Activated T-cell treated with anti-CD3 and anti-CD28 coated beads for 24 hours (primary cell): ENCODE data around the gene MRTFA.
"Not testable (repeated sequence)": the region's sequence is repeated elsewhere in the genome, so short reads cannot be mapped to it uniquely, and the experiment has no call there.

Experiments
- DNase-seq: peaks from one replicate; pipeline ENCODE4 v3.0.0-alpha.2; 2020; ENCODE audit warnings: low read depth

The MRTFA gene

GRCh38 chr22:40627612-40628011 is 8.9 kb downstream of the MRTFA start:
- DNase-seq: no peak

- no peak for DNase-seq
Measured at GRCh38 chr22:40626851-40627250, 9.7 kb downstream of the MRTFA start.

DNA sequence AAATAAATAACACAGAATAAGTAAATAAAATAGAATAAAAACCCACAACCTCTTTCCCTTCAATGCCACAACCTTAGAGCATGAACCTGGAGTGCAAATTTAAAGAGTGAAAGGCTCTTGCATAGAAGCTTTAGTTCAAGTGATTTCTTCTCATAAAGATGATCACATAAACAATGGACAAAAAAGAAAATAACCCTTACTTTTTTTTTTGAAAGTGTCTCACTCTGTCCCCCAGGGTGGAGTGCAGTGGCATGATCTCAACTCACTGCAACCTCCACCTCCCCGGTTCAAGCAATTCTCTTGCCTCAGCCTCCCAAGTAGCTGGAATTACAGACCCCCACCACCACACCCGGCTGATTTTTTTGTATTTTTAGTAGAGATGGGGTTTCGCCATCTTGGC is 10.7 kb downstream of the MRTFA start:
- DNase-seq: not testable (repeated sequence)

- not testable (repeated sequence) for DNase-seq
Measured at GRCh38 chr22:40625281-40625680, 11.2 kb downstream of the MRTFA start.

DNA sequence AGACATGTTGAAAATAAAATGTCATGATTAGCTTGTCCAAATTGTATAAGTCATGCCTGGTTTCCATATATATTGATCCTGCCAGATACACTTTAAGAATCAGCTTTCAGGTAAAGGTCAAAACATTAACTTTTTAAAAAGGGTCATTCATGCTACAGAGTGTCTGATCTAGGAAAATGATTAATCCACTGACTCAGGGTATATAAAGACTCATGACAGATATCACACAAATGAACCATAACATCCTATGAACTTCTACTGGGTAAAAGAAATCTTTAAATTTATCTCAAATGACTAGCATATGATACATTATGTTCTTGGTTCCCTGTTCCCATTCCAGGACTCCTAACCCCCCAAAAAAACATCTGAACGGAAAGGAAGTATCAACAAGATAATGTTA is 11.7 kb downstream of the MRTFA start:
- DNase-seq: no peak

- no peak for DNase-seq
Measured at GRCh38 chr22:40621309-40622151, 15.0 kb downstream of the MRTFA start.

DNA sequence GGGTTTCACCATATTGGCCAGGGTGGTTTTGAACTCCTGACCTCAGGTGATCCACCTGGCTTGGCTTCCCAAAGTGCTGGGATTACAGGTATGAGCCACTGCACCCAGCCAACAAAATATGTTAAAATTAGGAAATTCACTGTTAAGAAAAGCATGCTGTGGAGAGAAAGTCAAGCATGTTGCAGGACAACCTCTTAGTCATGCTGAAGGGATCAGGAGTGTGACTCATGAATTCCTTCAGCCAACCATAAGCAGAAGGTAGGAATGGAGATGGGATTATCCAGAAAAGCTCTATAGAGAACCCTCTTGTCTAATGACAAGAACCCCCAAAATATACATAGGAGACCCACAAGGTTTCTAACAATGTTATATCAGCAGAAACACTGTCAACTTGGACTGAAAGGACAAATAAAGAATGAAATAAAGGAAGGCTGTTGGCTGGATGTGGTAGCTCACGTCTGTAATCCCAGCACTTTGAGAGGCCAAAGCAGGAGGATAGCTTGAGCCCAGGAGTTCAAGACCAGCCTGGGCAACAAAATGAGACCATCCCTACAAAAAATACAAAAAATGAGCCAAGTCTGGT is 16.0 kb downstream of the MRTFA start:
- no peak for DNase-seq

- DNase-seq: no peak
Measured at GRCh38 chr22:40618400-40618799, 18.1 kb downstream of the MRTFA start.

DNA sequence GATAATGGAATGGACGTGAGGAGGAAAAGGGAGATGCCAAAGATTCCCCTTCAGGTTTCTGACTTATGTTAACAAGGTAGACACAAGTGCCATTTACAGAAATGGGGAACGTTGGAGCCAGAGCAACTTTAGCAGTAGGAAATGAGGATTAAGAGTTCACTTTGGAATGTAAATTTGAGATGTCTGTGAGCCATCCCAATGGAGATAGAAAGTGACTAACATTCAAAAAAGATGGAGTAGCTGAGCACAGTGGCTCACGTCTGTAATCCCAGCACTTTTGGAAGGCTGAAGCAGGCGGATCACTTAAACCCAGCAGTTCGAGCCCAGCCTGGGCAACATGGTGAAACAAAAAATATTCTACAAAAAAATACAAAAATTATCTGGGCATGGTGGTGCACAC is 19.9 kb downstream of the MRTFA start:
- no peak for DNase-seq

GRCh38 chr22:40613067-40613466 is 23.5 kb downstream of the MRTFA start:
- DNase-seq: no peak

GRCh38 chr22:40612291-40612751 is 24.2 kb downstream of the MRTFA start:
- no peak for DNase-seq

DNA sequence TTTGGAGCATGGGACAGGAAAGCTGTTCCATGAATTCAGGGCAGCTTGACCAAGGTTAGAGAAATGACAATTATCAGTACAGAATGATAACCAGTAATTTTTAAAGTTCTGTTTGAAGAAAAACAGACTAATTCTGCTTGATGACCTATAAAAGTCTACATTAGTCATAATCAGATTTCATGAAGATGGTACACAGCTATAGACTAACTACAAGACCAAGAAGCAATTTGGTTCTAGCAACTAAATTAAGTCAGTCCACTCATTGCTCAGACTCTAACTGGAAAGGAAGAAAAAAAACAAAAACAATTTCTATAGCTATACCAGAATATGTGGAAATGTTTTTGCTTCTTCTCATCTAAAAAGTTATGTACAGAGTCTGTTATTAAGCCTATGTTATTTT is 24.9 kb downstream of the MRTFA start:
- no peak for DNase-seq

DNA sequence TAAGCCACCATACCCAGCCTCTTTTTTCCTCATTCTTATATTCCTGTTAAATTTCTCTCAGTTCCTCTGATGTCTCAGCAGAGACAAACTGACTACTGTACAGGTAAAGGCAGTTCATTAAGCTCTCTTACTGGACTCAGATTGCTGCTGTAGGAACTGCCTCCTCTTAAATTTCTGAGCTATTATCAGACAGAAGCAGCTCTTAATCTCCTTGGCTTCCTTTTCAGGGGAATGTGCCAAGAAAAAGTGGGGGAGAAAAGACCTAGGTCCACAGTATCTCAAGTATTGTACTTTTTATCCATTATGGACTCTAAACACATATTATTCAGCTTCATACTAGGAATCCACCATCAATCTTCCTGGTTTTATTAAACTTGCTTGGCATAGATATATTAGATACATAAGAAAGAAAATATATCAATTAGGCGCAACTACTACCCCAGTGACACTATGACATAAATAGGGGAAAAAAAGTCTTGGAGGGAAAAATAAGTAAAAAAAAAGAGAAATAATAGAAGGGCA is 26.1 kb downstream of the MRTFA start:
- no peak for DNase-seq

GRCh38 chr22:40609216-40609615 is 27.3 kb downstream of the MRTFA start:
- no peak for DNase-seq

DNA sequence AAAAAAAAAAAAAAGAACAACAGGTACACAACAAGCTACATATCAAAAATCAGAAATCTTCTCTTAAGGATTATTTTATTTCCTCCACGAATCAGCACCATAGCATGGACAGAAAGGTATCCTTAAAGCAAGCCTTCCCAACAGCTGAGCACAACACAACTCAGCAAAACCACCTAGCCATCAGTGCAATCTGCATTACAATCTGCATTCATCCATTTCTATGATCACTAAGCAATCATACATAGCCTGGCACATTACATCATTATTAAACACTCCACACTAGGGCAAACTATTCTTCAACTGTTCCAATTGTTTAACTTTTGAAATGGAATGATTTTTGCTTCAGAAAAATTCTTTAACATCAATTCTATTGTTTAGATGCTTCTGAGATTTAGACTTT is 29.0 kb downstream of the MRTFA start:
- no peak for DNase-seq

DNA sequence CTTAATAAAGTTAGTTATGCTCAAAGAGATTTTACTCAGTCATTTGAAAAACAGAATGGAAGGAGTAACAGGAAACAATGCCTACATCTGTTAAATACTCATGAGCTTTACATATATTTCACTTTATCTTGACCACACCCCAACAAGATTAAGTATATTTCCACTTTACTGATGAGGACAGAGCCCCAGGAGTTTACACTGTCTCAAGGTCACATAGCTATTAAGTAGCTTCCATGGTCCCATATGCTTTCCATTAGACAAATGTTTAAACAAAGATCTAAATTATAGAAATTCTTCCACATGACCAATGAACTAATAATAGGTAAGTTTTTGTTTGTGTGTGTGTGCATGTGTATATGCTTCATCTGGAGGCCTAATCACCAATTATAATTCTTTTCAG is 30.2 kb downstream of the MRTFA start:
- no peak for DNase-seq

- DNase-seq: no peak
Measured at GRCh38 chr22:40605761-40606160, 30.8 kb downstream of the MRTFA start.

DNA sequence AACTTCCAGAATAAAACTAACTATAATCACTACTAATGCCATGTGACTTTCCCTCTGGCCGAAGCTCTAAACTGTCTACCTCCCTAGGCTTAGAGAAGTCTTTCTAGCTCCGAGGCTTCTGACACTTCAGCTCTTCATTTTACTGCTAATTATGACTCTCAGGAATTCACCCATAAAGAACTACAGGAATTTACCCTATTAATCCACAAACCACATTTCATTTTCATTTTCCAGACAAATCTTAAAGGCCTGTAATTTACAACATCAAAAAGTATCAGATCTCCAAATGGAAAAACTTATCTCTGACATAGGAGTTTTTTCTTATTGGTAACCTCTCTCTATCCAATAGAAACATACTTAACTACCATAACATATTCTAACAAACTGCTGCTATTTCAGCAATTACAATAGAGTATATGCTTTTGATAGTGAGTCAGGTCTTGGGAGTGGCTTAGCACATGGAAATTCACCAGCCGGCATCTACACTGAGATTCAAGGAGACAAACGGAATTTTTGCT is 33.4 kb downstream of the MRTFA start:
- DNase-seq: no peak

DNA sequence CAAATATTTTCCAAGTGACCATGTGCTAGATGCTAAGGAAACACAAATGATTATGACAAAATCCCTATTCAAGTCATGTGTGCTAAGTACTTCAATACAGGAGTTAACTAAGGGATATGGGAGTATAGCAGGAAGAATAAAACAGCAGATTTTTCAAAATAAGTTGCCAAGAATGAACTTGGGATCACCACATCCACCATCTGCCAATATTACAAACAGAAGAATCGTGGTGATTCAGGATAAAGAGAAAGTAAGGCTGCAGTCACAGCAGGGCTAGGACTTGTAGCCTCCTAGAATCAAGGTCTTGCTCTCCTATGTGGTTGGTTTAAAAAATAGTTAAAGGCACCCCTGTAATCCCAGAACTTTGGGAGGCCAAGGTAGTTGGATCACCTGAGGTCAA is 34.3 kb downstream of the MRTFA start:
- no peak for DNase-seq

DNA sequence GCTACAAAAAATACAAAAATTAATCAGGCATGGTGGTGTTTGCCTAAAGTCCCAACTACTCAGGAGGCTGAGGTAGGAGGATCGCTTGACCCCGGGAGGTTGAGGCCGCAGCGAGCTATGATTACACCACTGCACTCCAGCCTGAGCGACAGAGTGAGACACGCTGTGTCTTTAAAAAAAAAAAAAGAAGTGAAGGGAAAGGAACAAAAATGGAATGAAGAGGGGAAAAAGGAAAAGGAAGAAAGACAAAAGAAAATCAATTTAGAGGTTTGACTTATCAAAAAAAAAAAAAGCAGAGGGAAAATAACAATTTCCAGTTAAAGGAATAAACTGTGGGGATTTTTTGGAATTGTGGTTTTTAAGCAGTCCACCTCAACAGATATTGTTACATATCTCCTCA is 36.8 kb downstream of the MRTFA start:
- DNase-seq: no peak

DNA sequence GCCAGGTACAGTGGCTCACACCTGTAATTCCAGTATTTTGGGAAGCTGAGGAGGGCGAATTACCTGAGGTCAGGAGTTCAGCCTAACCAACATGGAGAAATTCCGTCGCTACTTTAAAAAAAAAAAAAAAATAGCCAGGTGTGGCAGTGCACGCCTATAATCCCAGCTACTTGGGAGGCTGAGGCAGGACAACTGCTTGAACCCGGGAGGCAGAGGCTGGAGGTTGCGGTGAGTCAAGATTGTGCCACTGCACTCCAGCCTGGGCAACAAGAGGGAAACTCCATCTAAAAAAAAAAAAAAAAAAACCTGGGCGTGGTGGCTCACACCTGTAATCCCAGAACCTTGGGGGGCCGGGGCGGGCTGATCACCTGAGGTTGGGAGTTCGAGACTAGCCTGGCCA is 37.8 kb downstream of the MRTFA start:
- DNase-seq: not testable (repeated sequence)

GRCh38 chr22:40597526-40598430 is 38.7 kb downstream of the MRTFA start:
- DNase-seq: no peak
